ENCODE data around the gene DOCK6.

The DOCK6 gene

GRCh38 chr19:11227195-11227886, 35.0 kb downstream of the DOCK6 start:
- in situ Hi-C loops (cut with HindIII; ENCODE audit: low sequenced_read_pairs), result no loop called here

- in situ Hi-C loops (cut with HindIII; ENCODE audit: low sequenced_read_pairs), result no loop called here
Measured at GRCh38 chr19:11226716-11227166, 35.6 kb downstream of the DOCK6 start.

GRCh38 chr19:11225815-11226214, 36.5 kb downstream of the DOCK6 start:
- in situ Hi-C loops (cut with HindIII; ENCODE audit: low sequenced_read_pairs), result no loop called here

- in situ Hi-C loops (cut with HindIII; ENCODE audit: low sequenced_read_pairs), result no loop called here
Measured at GRCh38 chr19:11225172-11225571, 37.2 kb downstream of the DOCK6 start.

GRCh38 chr19:11224429-11224828, 37.9 kb downstream of the DOCK6 start:
- in situ Hi-C loops (cut with HindIII; ENCODE audit: low sequenced_read_pairs), result no loop called here

GRCh38 chr19:11223200-11223599, 39.1 kb downstream of the DOCK6 start:
- in situ Hi-C loops (cut with HindIII; ENCODE audit: low sequenced_read_pairs), result no loop called here

GRCh38 chr19:11221082-11221598, 41.2 kb downstream of the DOCK6 start:
- in situ Hi-C loops (cut with HindIII; ENCODE audit: low sequenced_read_pairs), result no loop called here

GRCh38 chr19:11214387-11214786, 47.9 kb downstream of the DOCK6 start:
- in situ Hi-C loops (cut with HindIII; ENCODE audit: low sequenced_read_pairs), result no loop called here

- in situ Hi-C loops (cut with HindIII; ENCODE audit: low sequenced_read_pairs), result no loop called here
Measured at GRCh38 chr19:11210656-11210928, 51.7 kb downstream of the DOCK6 start.

GRCh38 chr19:11209839-11210655, 52.3 kb downstream of the DOCK6 start:
- in situ Hi-C loops (cut with HindIII; ENCODE audit: low sequenced_read_pairs), result no loop called here

- in situ Hi-C loops (cut with HindIII; ENCODE audit: low sequenced_read_pairs), result no loop called here
Measured at GRCh38 chr19:11208561-11209471, 53.5 kb downstream of the DOCK6 start.

GRCh38 chr19:11205939-11206570, 56.3 kb downstream of the DOCK6 start:
- in situ Hi-C loops (cut with HindIII; ENCODE audit: low sequenced_read_pairs), result no loop called here

- in situ Hi-C loops (cut with HindIII; ENCODE audit: low sequenced_read_pairs), result no loop called here
Measured at GRCh38 chr19:11204943-11205349, 57.4 kb downstream of the DOCK6 start.

GRCh38 chr19:11204076-11204602, 58.2 kb downstream of the DOCK6 start:
- in situ Hi-C loops (cut with HindIII; ENCODE audit: low sequenced_read_pairs), result no loop called here

- in situ Hi-C loops (cut with HindIII; ENCODE audit: low sequenced_read_pairs), result no loop called here
Measured at GRCh38 chr19:11203194-11204075, 58.9 kb downstream of the DOCK6 start.

- in situ Hi-C loops (cut with HindIII; ENCODE audit: low sequenced_read_pairs), result no loop called here
Measured at GRCh38 chr19:11202488-11203193, 59.7 kb downstream of the DOCK6 start.

GRCh38 chr19:11201791-11202190, 60.5 kb downstream of the DOCK6 start:
- in situ Hi-C loops (cut with HindIII; ENCODE audit: low sequenced_read_pairs), result no loop called here

- in situ Hi-C loops (cut with HindIII; ENCODE audit: low sequenced_read_pairs), result no loop called here
Measured at GRCh38 chr19:11200931-11201330, 61.4 kb downstream of the DOCK6 start.

- in situ Hi-C loops (cut with HindIII; ENCODE audit: low sequenced_read_pairs), result no loop called here
Measured at GRCh38 chr19:11200015-11200574, 62.2 kb downstream of the DOCK6 start.
